ENCODE measurements around the gene PPP2R2B.

GRCh38 chr5:146889169-146889568 is 10.6 kb upstream of the PPP2R2B start:
- TF ChIP-seq CTCF (IDR thresholded peaks at IDR 0.05) (no peak), POLR2A (IDR thresholded peaks at IDR 0.05) (no peak)

Measured in testis (tissue), 2 donors.